Mucosa of gallbladder (tissue), 1 donor: Measurements from ENCODE around the gene SKAP2. TPM values are rescaled to one million over a fixed set of nuclear protein-coding genes. Genes with fewer than 3 reads are reported as not detected.

Source experiments
- DNase-seq: peaks from one replicate; pipeline ENCODE4 v3.0.0-alpha.2; 2020; ENCODE audit warnings: low spot score
- total RNA-seq: library from RNA; stranded (reverse); gene quantifications from one replicate; pipeline ENCODE4 v1.2.1, GENCODE V29; 2021
- donor health status: DM: no; HTN: no; CAD: no.

SKAP2 gene
- total RNA-seq, 1 donor from 2014 or later, result 13.6 TPM

GRCh38 chr7:26777385-26777784, 87.0 kb downstream of the SKAP2 start:
- DNase-seq, result no peak

GRCh38 chr7:26760501-26760900, 103.9 kb downstream of the SKAP2 start:
- no peak for DNase-seq

GRCh38 chr7:26759108-26759507, 105.3 kb downstream of the SKAP2 start:
- no peak for DNase-seq

GRCh38 chr7:26743205-26743604, 121.2 kb downstream of the SKAP2 start:
- DNase-seq, result no peak

GRCh38 chr7:26735976-26736600, 128.3 kb downstream of the SKAP2 start:
- no peak for DNase-seq

- no peak for DNase-seq
Observed at GRCh38 chr7:26729150-26729775, 135.1 kb downstream of the SKAP2 start.

- no peak for DNase-seq
Observed at GRCh38 chr7:26726051-26726450, 138.3 kb downstream of the SKAP2 start.

- DNase-seq, result no peak
Observed at GRCh38 chr7:26724795-26725194, 139.6 kb downstream of the SKAP2 start.

GRCh38 chr7:26723129-26723528, 141.3 kb downstream of the SKAP2 start:
- no peak for DNase-seq

- no peak for DNase-seq
Observed at GRCh38 chr7:26721450-26721849, 142.9 kb downstream of the SKAP2 start.

GRCh38 chr7:26718063-26718462, 146.3 kb downstream of the SKAP2 start:
- no peak for DNase-seq

- no peak for DNase-seq
Observed at GRCh38 chr7:26714438-26714837, 150.0 kb downstream of the SKAP2 start.

GRCh38 chr7:26714006-26714405, 150.4 kb downstream of the SKAP2 start:
- no peak for DNase-seq

GRCh38 chr7:26709210-26709990, 155.0 kb downstream of the SKAP2 start:
- DNase-seq, result no peak

GRCh38 chr7:26705567-26705966, 158.8 kb downstream of the SKAP2 start:
- DNase-seq, result no peak

- no peak for DNase-seq
Observed at GRCh38 chr7:26704786-26705185, 159.6 kb downstream of the SKAP2 start.

GRCh38 chr7:26704036-26704435, 160.4 kb downstream of the SKAP2 start:
- no peak for DNase-seq

GRCh38 chr7:26700893-26701292, 163.5 kb downstream of the SKAP2 start:
- no peak for DNase-seq

GRCh38 chr7:26700386-26700785, 164.0 kb downstream of the SKAP2 start:
- no peak for DNase-seq

GRCh38 chr7:26699766-26700165, 164.6 kb downstream of the SKAP2 start:
- no peak for DNase-seq

- no peak for DNase-seq
Observed at GRCh38 chr7:26698806-26699205, 165.6 kb downstream of the SKAP2 start.

GRCh38 chr7:26698194-26698593, 166.2 kb downstream of the SKAP2 start:
- no peak for DNase-seq

- DNase-seq, result no peak
Observed at GRCh38 chr7:26696978-26697377, 167.4 kb downstream of the SKAP2 start.
